H9 (cell line): Measurements from ENCODE around the gene SLIT1. TPM values are rescaled to one million over a fixed set of nuclear protein-coding genes. Genes with fewer than 3 reads are reported as not detected.

Source experiments
- DNase-seq: peaks from one replicate; pipeline ENCODE4 v3.0.0-alpha.2; 2017
- H2AFZ ChIP-seq: one replicate; pipeline ENCODE4 v1.6.1; 2013; ENCODE audit warnings: mild to moderate bottlenecking, low read length, control low read depth, moderate library complexity
- H2AK5ac ChIP-seq: 2 replicates; pipeline ENCODE4 v1.6.1; 2013; ENCODE audit warnings: low read length, control low read depth, mixed read lengths; ENCODE audit not compliant: insufficient read length
- H2BK120ac ChIP-seq: one replicate; pipeline ENCODE4 v1.6.1; 2013; ENCODE audit warnings: low read depth, mild to moderate bottlenecking, low read length, control low read depth, inconsistent platforms; ENCODE audit not compliant: poor library complexity, severe bottlenecking
- H2BK12ac ChIP-seq: 2 replicates; pipeline ENCODE4 v1.6.1; 2013; ENCODE audit warnings: low read length, control low read depth, mixed read lengths, low read depth; ENCODE audit not compliant: insufficient read length
- H2BK15ac ChIP-seq: 2 replicates; pipeline ENCODE4 v1.6.1; 2013; ENCODE audit warnings: low read depth, low read length, control low read depth
- H2BK20ac ChIP-seq: one replicate; pipeline ENCODE4 v1.6.1; 2013; ENCODE audit warnings: low read depth, mild to moderate bottlenecking, low read length, control low read depth, inconsistent platforms; ENCODE audit not compliant: poor library complexity, severe bottlenecking
- H2BK5ac ChIP-seq: 2 replicates; pipeline ENCODE4 v1.6.1; 2013; ENCODE audit warnings: low read length, control low read depth, mixed read lengths; ENCODE audit not compliant: insufficient read length
- H3K14ac ChIP-seq: 2 replicates; pipeline ENCODE4 v1.6.1; 2013; ENCODE audit warnings: low read length, control low read depth; ENCODE audit not compliant: insufficient read depth
- H3K18ac ChIP-seq: 2 replicates; pipeline ENCODE4 v1.6.1; 2013; ENCODE audit warnings: low read depth, mild to moderate bottlenecking, mixed read lengths, low read length, control low read depth; ENCODE audit not compliant: insufficient read length
- H3K23ac ChIP-seq: 2 replicates; pipeline ENCODE4 v1.6.1; 2013; ENCODE audit warnings: low read length, control low read depth, mixed read lengths, low read depth; ENCODE audit not compliant: insufficient read length
- H3K23me2 ChIP-seq: 2 replicates; pipeline ENCODE4 v1.6.1; 2013; ENCODE audit warnings: low read depth, mild to moderate bottlenecking, mixed read lengths, low read length, control low read depth; ENCODE audit not compliant: insufficient read length, poor library complexity, severe bottlenecking
- H3K27ac ChIP-seq: 2 replicates; pipeline ENCODE4 v1.5.1; 2013; ENCODE audit warnings: low read length, control low read depth, mixed read lengths, low read depth; ENCODE audit not compliant: insufficient read length
- H3K27me3 ChIP-seq: 2 replicates; pipeline ENCODE4 v1.6.1; 2013; ENCODE audit warnings: low read length, control low read depth, inconsistent platforms; ENCODE audit not compliant: insufficient read depth
- H3K4ac ChIP-seq: 2 replicates; pipeline ENCODE4 v1.6.1; 2013; ENCODE audit warnings: low read depth, mild to moderate bottlenecking, control low read depth, inconsistent platforms, low read length, moderate library complexity
- H3K4me1 ChIP-seq: 2 replicates; pipeline ENCODE4 v1.6.1; 2013; ENCODE audit warnings: low read length, control low read depth, inconsistent platforms; ENCODE audit not compliant: insufficient read depth
- H3K4me2 ChIP-seq: 2 replicates; pipeline ENCODE4 v1.6.1; 2013; ENCODE audit warnings: low read length, control low read depth, mixed read lengths; ENCODE audit not compliant: insufficient read length, insufficient read depth
- H3K56ac ChIP-seq: 2 replicates; pipeline ENCODE4 v1.6.1; 2013; ENCODE audit warnings: low read depth, mild to moderate bottlenecking, mixed read lengths, low read length, control low read depth; ENCODE audit not compliant: insufficient read length
- H3K79me1 ChIP-seq: 2 replicates; pipeline ENCODE4 v1.6.1; 2013; ENCODE audit warnings: low read depth, mild to moderate bottlenecking, moderate library complexity, low read length, control low read depth, inconsistent platforms; ENCODE audit not compliant: insufficient read depth, poor library complexity, severe bottlenecking
- H3K79me2 ChIP-seq: 2 replicates; pipeline ENCODE4 v1.6.1; 2013; ENCODE audit warnings: low read length, control low read depth, inconsistent platforms; ENCODE audit not compliant: insufficient read depth
- H3K9ac ChIP-seq: 2 replicates; pipeline ENCODE4 v1.6.1; 2013; ENCODE audit warnings: low read length, control low read depth, mixed read lengths; ENCODE audit not compliant: insufficient read length; ENCODE audit errors: extremely low read depth
- H3K9me3 ChIP-seq: one replicate; pipeline ENCODE4 v1.6.1; 2013; ENCODE audit warnings: low read depth, low read length, inconsistent platforms; ENCODE audit not compliant: control insufficient read depth
- H3T11ph ChIP-seq: one replicate; pipeline ENCODE4 v1.6.1; 2013; ENCODE audit warnings: mild to moderate bottlenecking, low read length, control low read depth, inconsistent platforms
- H4K20me1 ChIP-seq: one replicate; pipeline ENCODE4 v1.6.1; 2013; ENCODE audit not compliant: control insufficient read depth, insufficient read length, insufficient read depth
- H4K5ac ChIP-seq: 2 replicates; pipeline ENCODE4 v1.6.1; 2013; ENCODE audit warnings: low read depth, mild to moderate bottlenecking, mixed read lengths, low read length, control low read depth; ENCODE audit not compliant: insufficient read length
- H4K8ac ChIP-seq: replicated peaks from 2 replicates; pipeline ENCODE4 v1.6.1; 2013; ENCODE audit warnings: low read length, control low read depth, mixed read lengths, low read depth; ENCODE audit not compliant: insufficient read length
- H4K91ac ChIP-seq: 2 replicates; pipeline ENCODE4 v1.6.1; 2013; ENCODE audit warnings: low read depth, mild to moderate bottlenecking, moderate library complexity, mixed read lengths, low read length, control low read depth; ENCODE audit not compliant: insufficient read length
- H3K27ac Mint-ChIP-seq, 3 experiments: 2 replicates in 2 of 3; 3 replicates in 1 of 3; pipeline ENCODE4 v1.8.0; 2020 to 2021; ENCODE audit warnings: mixed read lengths in 3 of 3, mild to moderate bottlenecking in 1 of 3, moderate library complexity in 1 of 3
- H3K27me3 Mint-ChIP-seq: 2 replicates; pipeline ENCODE4 v1.8.0; 2021; ENCODE audit warnings: low read depth, mild to moderate bottlenecking, moderate library complexity, mixed read lengths
- H3K36me3 Mint-ChIP-seq, 3 experiments: 2 replicates in 2 of 3; 3 replicates in 1 of 3; pipeline ENCODE4 v1.8.0; 2020 to 2021; ENCODE audit warnings: low read depth in 3 of 3, mixed read lengths in 3 of 3; ENCODE audit not compliant: insufficient read depth in 1 of 3
- H3K4me1 Mint-ChIP-seq, 2 experiments: 2 replicates each; pipeline ENCODE4 v1.8.0; 2020; ENCODE audit warnings: mixed read lengths in 2 of 2
- H3K4me3 Mint-ChIP-seq, 2 experiments: 2 replicates in 1 of 2; 3 replicates in 1 of 2; pipeline ENCODE4 v1.8.0; 2020 to 2021; ENCODE audit warnings: mild to moderate bottlenecking in 2 of 2, mixed read lengths in 2 of 2, moderate library complexity in 1 of 2
- H3K9me3 Mint-ChIP-seq, 2 experiments: 2 replicates in 1 of 2; 3 replicates in 1 of 2; pipeline ENCODE4 v1.8.0; 2020; ENCODE audit warnings: mild to moderate bottlenecking in 2 of 2, mixed read lengths in 2 of 2, moderate library complexity in 1 of 2
- CTCF ChIP-seq: fragments of 200-600 bp; sonication (generic); conservative IDR thresholded peaks from 3 replicates; pipeline ENCODE4 v1.8.0; 2021; ENCODE audit warnings: antibody characterized with exemption, mild to moderate bottlenecking
- WGBS: extraction: QIAGEN DNeasy Blood & Tissue Kit; methylation state at CpG from one replicate; pipeline ENCODE4 v1.1.7; 2013; ENCODE audit warnings: missing lambda C conversion rate, low lambda C conversion rate, mixed read lengths; ENCODE audit not compliant: insufficient read length; ENCODE audit errors: extremely low coverage; 5-methylcytosine and 5-hydroxymethylcytosine counted together
- total RNA-seq: library from RNA; stranded (reverse); gene quantifications from 2 replicates; pipeline ENCODE4 v1.2.1, GENCODE V29; 2021

SLIT1 gene
- total RNA-seq, 1 experiment from 2014 or later, result 0.57 TPM

GRCh38 chr10:96973809-96974747, 211.7 kb downstream of the SLIT1 start:
- H3K23ac ChIP-seq, result no peak overlapping the region
- H3T11ph ChIP-seq, result no peak overlapping the region
- no peak overlapping the region for H3K4ac ChIP-seq
- H4K5ac ChIP-seq, result no peak overlapping the region
- H3K9me3 ChIP-seq, result no peaks in the 10 kb centered on the region
- H3K27me3 ChIP-seq, result no peaks in the 10 kb centered on the region
- H2AFZ ChIP-seq, result no peak overlapping the region
- no peak overlapping the region for H3K9ac ChIP-seq
- no peaks in the 10 kb centered on the region for H3K9me3 Mint-ChIP-seq
- no peak overlapping the region for H4K91ac ChIP-seq
- no peak overlapping the region for H3K4me2 ChIP-seq
- no peak overlapping the region for H2BK15ac ChIP-seq
- no peak for DNase-seq
- no peaks in the 10 kb centered on the region for H3K27me3 Mint-ChIP-seq
- no peak for TF ChIP-seq CTCF
- H4K20me1 ChIP-seq, result no peaks in the 10 kb centered on the region
- H2AK5ac ChIP-seq, result no peak overlapping the region
- H4K8ac ChIP-seq, result no peak overlapping the region
- H3K36me3 Mint-ChIP-seq, result no peaks in the 10 kb centered on the region; a peak in 1 of 7 replicates
- no peaks in the 10 kb centered on the region for H3K4me1 Mint-ChIP-seq
- no peaks in the 10 kb centered on the region for H3K79me2 ChIP-seq
- H3K56ac ChIP-seq, result no peak overlapping the region
- H3K79me1 ChIP-seq, result no peaks in the 10 kb centered on the region
- H2BK12ac ChIP-seq, result no peak overlapping the region
- no peak overlapping the region for H2BK5ac ChIP-seq
- no peak overlapping the region for H2BK20ac ChIP-seq
- H3K18ac ChIP-seq, result no peak overlapping the region
- WGBS, result no CpG with 5 or more reads among the region's 5 CpGs
- H2BK120ac ChIP-seq, result no peak overlapping the region
- H3K4me1 ChIP-seq, result no peaks in the 10 kb centered on the region
- H3K14ac ChIP-seq, result no peak overlapping the region
- no peak overlapping the region for H3K27ac ChIP-seq
- H3K23me2 ChIP-seq, result no peaks in the 10 kb centered on the region
- no peak overlapping the region for H3K27ac Mint-ChIP-seq
- no peak overlapping the region for H3K4me3 Mint-ChIP-seq
